IMR-90 (cell line): ENCODE data around the gene KRT5. TPM values are rescaled to one million over a fixed set of nuclear protein-coding genes. Genes with fewer than 3 reads are reported as not detected.

ENCODE experiments used
- ATAC-seq: fragments of 200-7000 bp; cut with Tn5 transposase; 2 replicates; pipeline ENCODE4 v1.9.1; 2020; ENCODE audit warnings: low read depth, mild to moderate bottlenecking, moderate library complexity
- BruUV-seq: library from RNA; stranded (reverse); fragments of 400-500 nt; replicated peaks from 2 replicates; lab custom pipeline; 2021; lab: Mats Ljungman, UMichigan
- CTCF ChIA-PET: fragments of 300-600 bp; formaldehyde crosslinking; extraction: SDS; loops from one replicate; lab custom pipeline; 2021; ENCODE audit warnings: antibody characterized with exemption; lab: Yijun Ruan, JAX
- POLR2A ChIA-PET: fragments of 300-600 bp; sonication (Branson Sonifier 250); formaldehyde crosslinking; loops from one replicate; lab custom pipeline; 2022; ENCODE audit warnings: antibody characterized with exemption; ENCODE audit not compliant: unreplicated experiment; lab: Charles Lee
- DNase-seq: peaks from one replicate; pipeline ENCODE4 v3.0.0; 2013
- H2AFZ ChIP-seq: replicated peaks from 2 replicates; pipeline ENCODE3; 2013; ENCODE audit warnings: low read length, mild to moderate bottlenecking; ENCODE audit not compliant: poor library complexity
- H2AK5ac ChIP-seq: 2 replicates; pipeline ENCODE4 v1.6.1; 2013; ENCODE audit warnings: low read depth, low read length, inconsistent platforms
- H2AK9ac ChIP-seq: replicated peaks from 2 replicates; pipeline ENCODE3; 2013; ENCODE audit warnings: mild to moderate bottlenecking, low read depth, low read length, moderate library complexity; ENCODE audit not compliant: poor library complexity
- H2BK120ac ChIP-seq: 2 replicates; pipeline ENCODE4 v1.6.1; 2013; ENCODE audit warnings: low read depth, low read length, inconsistent platforms
- H2BK15ac ChIP-seq: 3 replicates; pipeline ENCODE4 v1.6.1; 2013; ENCODE audit warnings: low read depth, low read length, inconsistent platforms
- H2BK20ac ChIP-seq: 2 replicates; pipeline ENCODE4 v1.6.1; 2013; ENCODE audit warnings: low read depth, mild to moderate bottlenecking, inconsistent platforms, low read length, moderate library complexity
- H2BK5ac ChIP-seq: 2 replicates; pipeline ENCODE4 v1.6.1; 2013; ENCODE audit warnings: mild to moderate bottlenecking, low read depth, low read length, inconsistent platforms; ENCODE audit not compliant: poor library complexity, severe bottlenecking
- H3K14ac ChIP-seq: replicated peaks from 2 replicates; pipeline ENCODE4 v1.6.1; 2013; ENCODE audit warnings: low read depth, low read length, inconsistent platforms
- H3K18ac ChIP-seq: 2 replicates; pipeline ENCODE4 v1.6.1; 2013; ENCODE audit warnings: low read depth, low read length, control low read depth
- H3K23ac ChIP-seq: 2 replicates; pipeline ENCODE4 v1.6.1; 2013; ENCODE audit warnings: low read depth, low read length, inconsistent platforms
- H3K27ac ChIP-seq: 2 replicates; pipeline ENCODE4 v1.5.1; 2013; ENCODE audit warnings: mild to moderate bottlenecking, control low read depth, low read length; ENCODE audit not compliant: insufficient read depth
- H3K27me3 ChIP-seq: 2 replicates; pipeline ENCODE4 v1.6.1; 2013; ENCODE audit warnings: low read length; ENCODE audit not compliant: control insufficient read depth, insufficient read depth
- H3K36me3 ChIP-seq: 2 replicates; pipeline ENCODE4 v1.6.1; 2013; ENCODE audit warnings: low read length, mixed read lengths; ENCODE audit not compliant: control insufficient read depth, insufficient read depth
- H3K4ac ChIP-seq: 2 replicates; pipeline ENCODE4 v1.6.1; 2013; ENCODE audit warnings: low read depth, low read length, inconsistent platforms
- H3K4me1 ChIP-seq: 2 replicates; pipeline ENCODE4 v1.6.1; 2013; ENCODE audit warnings: low read length, mixed read lengths; ENCODE audit not compliant: control insufficient read depth, insufficient read depth
- H3K4me2 ChIP-seq: 2 replicates; pipeline ENCODE4 v1.6.1; 2013; ENCODE audit warnings: low read depth, mild to moderate bottlenecking, control low read depth, low read length, moderate library complexity
- H3K4me3 ChIP-seq: 2 replicates; pipeline ENCODE4 v1.5.1; 2013; ENCODE audit warnings: low read depth, mild to moderate bottlenecking, control low read depth, low read length, moderate library complexity; ENCODE audit not compliant: insufficient read depth
- H3K56ac ChIP-seq: 2 replicates; pipeline ENCODE4 v1.6.1; 2013; ENCODE audit warnings: low read length, inconsistent platforms; ENCODE audit not compliant: insufficient read depth; ENCODE audit errors: extremely low read depth
- H3K79me1 ChIP-seq, 2 experiments: 2 replicates each; pipeline ENCODE4 v1.6.1; 2013; ENCODE audit warnings: low read length in 2 of 2, inconsistent platforms in 1 of 2, low read depth in 1 of 2
- H3K9ac ChIP-seq: 2 replicates; pipeline ENCODE4 v1.6.1; 2013; ENCODE audit warnings: low read depth, low read length, control low read depth
- H3K9me1 ChIP-seq: 2 replicates; pipeline ENCODE4 v1.6.1; 2013; ENCODE audit warnings: low read length, inconsistent platforms; ENCODE audit not compliant: insufficient read depth
- H3K9me3 ChIP-seq: 2 replicates; pipeline ENCODE4 v1.6.1; 2013; ENCODE audit warnings: low read length; ENCODE audit not compliant: control insufficient read depth, insufficient read depth
- H4K20me1 ChIP-seq: 2 replicates; pipeline ENCODE4 v1.6.1; 2013; ENCODE audit warnings: low read length, inconsistent platforms; ENCODE audit not compliant: insufficient read depth
- H4K5ac ChIP-seq: 2 replicates; pipeline ENCODE4 v1.6.1; 2013; ENCODE audit warnings: mild to moderate bottlenecking, low read depth, low read length, control low read depth
- H4K8ac ChIP-seq, 2 experiments: 2 replicates each; pipeline ENCODE4 v1.6.1; 2013; ENCODE audit warnings: low read depth in 2 of 2, low read length in 2 of 2, control low read depth in 1 of 2, inconsistent platforms in 1 of 2
- H4K91ac ChIP-seq: 2 replicates; pipeline ENCODE4 v1.6.1; 2013; ENCODE audit warnings: low read depth, low read length, inconsistent platforms; ENCODE audit not compliant: insufficient read depth
- CHD1 ChIP-seq: IDR thresholded peaks from 2 replicates; pipeline ENCODE4 v1.6.1; 2012; ENCODE audit warnings: low read depth, low read length, improper control_type of control experiment
- CTCF ChIP-seq: conservative IDR thresholded peaks from 2 replicates; pipeline ENCODE4 v1.5.1; 2012; ENCODE audit warnings: mild to moderate bottlenecking, low read depth, low read length, improper control_type of control experiment
- POLR2A ChIP-seq: IDR thresholded peaks from 2 replicates; pipeline ENCODE4 v1.6.1; 2012; ENCODE audit warnings: mild to moderate bottlenecking, low read depth, low read length
- RCOR1 ChIP-seq: IDR thresholded peaks from 2 replicates; pipeline ENCODE4 v1.6.1; 2012; ENCODE audit warnings: mild to moderate bottlenecking, low read length, improper control_type of control experiment; ENCODE audit not compliant: insufficient replicate concordance
- WGBS, 2 experiments: methylation state at CpG; one replicate each; pipeline versions ENCODE4 v1.1.5 to v1.1.7; 2013; ENCODE audit warnings: missing lambda C conversion rate in 2 of 2; ENCODE audit not compliant: insufficient read length in 1 of 2; ENCODE audit errors: extremely low coverage in 2 of 2; 5-methylcytosine and 5-hydroxymethylcytosine counted together
- dilution Hi-C: fragments of 300-500 bp; cut with HindIII; formaldehyde crosslinking; loops from one replicate; pipeline ENCODE4 v1.14.3; 2018; ENCODE audit warnings: low sequenced_read_pairs; ENCODE audit not compliant: unreplicated experiment
- in situ Hi-C: fragments of 300-500 bp; cut with MboI; formaldehyde crosslinking; loops from 3 replicates; pipeline ENCODE4 v1.14.3; 2019; ENCODE audit warnings: low sequenced_read_pairs, inconsistent platforms, mixed read lengths
- intact Hi-C: fragments of 100-400 bp; cut with micrococcal nuclease; formaldehyde crosslinking; loops from 2 replicates; pipeline ENCODE4 v1.10.0; 2022
- polyA plus RNA-seq, 3 experiments: library from polyadenylated mRNA; depleted of rRNA; stranded (reverse); fragments of >200 nt; gene quantifications; 2 replicates each; pipeline ENCODE4 v1.2.3, GENCODE V29; 2012; ENCODE audit warnings: low replicate concordance in 1 of 3
- total RNA-seq: library from RNA; depleted of rRNA; stranded (reverse); fragments of >200 nt; gene quantifications from 2 replicates; pipeline ENCODE4 v1.2.3, GENCODE V29; 2012

The KRT5 gene
- total and polyA plus RNA-seq, 2 of the 4 experiments (the other 2 are of a cell fraction), result not detected

DNA sequence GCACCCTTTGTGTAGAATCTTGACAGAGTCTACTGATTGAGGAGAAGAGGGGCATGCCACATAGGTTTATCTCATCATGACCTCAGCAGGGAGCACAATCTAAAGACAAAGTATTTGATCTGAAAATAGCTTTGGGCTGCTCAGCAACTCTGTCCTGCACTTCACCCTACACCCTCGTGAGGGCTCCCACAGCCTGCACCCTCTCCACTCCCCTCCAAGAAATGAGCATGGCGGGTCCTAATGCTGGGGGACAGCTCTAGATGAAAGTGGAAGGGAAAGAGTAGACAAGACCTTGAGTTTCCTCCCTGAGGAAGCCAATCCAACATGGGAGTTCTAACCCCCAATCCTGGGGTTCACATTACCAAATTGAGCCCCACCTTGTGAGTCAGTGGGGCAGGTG is 10.7 kb upstream of the KRT5 start:
- no peak overlapping the region for H4K5ac ChIP-seq
- no peak overlapping the region for H3K4me3 ChIP-seq
- dilution Hi-C loops, result no loop called here
- no peak for DNase-seq
- H4K8ac ChIP-seq, result no peak overlapping the region
- WGBS, 2 experiments, result no CpG with 5 or more reads among the region's 2 CpGs
- H2BK5ac ChIP-seq, result no peak overlapping the region
- H3K23ac ChIP-seq, result no peak overlapping the region
- H2AK5ac ChIP-seq, result no peak overlapping the region
- H3K9ac ChIP-seq, result no peak overlapping the region
- no TSS peak for BruUV-seq
- H4K91ac ChIP-seq, result no peak overlapping the region
- no peak overlapping the region for H2BK120ac ChIP-seq
- ChIA-PET POLR2A (no interaction called here), CTCF (no interaction called here)
- intact Hi-C loops, result no loop called here
- ATAC-seq, result no peak
- H2AK9ac ChIP-seq, result no peak overlapping the region
- H3K9me3 ChIP-seq, result no peaks in the 10 kb centered on the region
- H4K20me1 ChIP-seq, result no peaks in the 10 kb centered on the region
- no peaks in the 10 kb centered on the region for H3K4me1 ChIP-seq
- H3K56ac ChIP-seq, result no peak overlapping the region
- no peak overlapping the region for H3K4ac ChIP-seq
- no peak overlapping the region for H3K4me2 ChIP-seq
- no peak overlapping the region for H2BK20ac ChIP-seq
- no peaks in the 10 kb centered on the region for H3K36me3 ChIP-seq
- no peak overlapping the region for H2AFZ ChIP-seq
- H3K18ac ChIP-seq, result no peak overlapping the region
- in situ Hi-C loops, result no loop called here
- TF ChIP-seq CTCF, result no peak
- no peak for TF ChIP-seq RCOR1
- no peak for TF ChIP-seq POLR2A
- TF ChIP-seq CHD1, result no peak
- peaks cover 24% of the 10 kb centered on the region for H3K27me3 ChIP-seq
- no peaks in the 10 kb centered on the region for H3K79me1 ChIP-seq
- no peak overlapping the region for H3K27ac ChIP-seq
- H2BK15ac ChIP-seq, result no peak overlapping the region
- H3K14ac ChIP-seq, result no peak overlapping the region
- H3K9me1 ChIP-seq, result no peaks in the 10 kb centered on the region
